HG03095 (cell line): ENCODE data around the gene C7orf33.
"Not testable (repeated sequence)": the region's sequence is repeated elsewhere in the genome, so short reads cannot be mapped to it uniquely, and the experiment has no call there.

ENCODE experiments used
- ATAC-seq: cut with Tn5 transposase; IDR thresholded peaks from one replicate; pipeline ENCODE4 v1.9.1; 2021; ENCODE audit warnings: moderate library complexity; ENCODE audit not compliant: unreplicated experiment

Gene C7orf33

DNA sequence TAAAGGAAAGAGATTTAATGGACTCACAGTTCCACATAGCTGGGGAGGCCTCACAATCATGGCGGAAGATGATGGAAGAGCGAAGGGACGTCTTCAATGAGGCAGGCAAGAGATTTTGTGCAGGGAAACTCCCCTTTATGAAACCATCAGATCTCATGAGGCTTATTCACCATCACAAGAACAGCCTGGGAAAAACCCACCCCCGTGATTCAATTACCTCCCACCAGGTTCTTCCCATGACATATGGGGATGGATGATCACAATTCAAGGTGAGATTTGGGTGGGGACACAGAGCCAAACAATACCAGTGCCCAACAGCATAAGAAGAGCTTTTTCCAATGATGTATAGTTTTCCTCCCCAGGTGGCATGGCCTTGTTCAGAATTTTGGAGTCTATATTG is 11.2 kb upstream of the C7orf33 start:
- no peak for ATAC-seq

DNA sequence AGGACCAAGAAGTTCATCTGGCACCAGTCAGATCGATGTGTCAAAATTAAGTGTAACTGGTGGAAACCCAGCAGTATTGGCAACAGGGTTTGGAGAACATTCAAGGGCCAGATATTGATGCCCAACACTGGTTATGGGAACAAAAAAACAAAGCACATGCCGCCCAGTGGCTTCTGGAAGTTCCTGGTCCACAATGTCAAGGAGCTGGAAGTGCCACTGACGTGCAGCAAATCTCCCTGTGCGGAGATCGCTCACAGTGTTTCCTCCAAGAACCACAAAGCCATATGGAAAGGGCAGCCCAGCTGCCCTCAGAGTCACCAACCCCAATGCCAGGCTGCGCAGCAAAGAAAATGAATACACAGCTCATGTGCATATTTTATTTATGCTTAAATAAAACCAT is 10.1 kb upstream of the C7orf33 start:
- ATAC-seq: no peak

DNA sequence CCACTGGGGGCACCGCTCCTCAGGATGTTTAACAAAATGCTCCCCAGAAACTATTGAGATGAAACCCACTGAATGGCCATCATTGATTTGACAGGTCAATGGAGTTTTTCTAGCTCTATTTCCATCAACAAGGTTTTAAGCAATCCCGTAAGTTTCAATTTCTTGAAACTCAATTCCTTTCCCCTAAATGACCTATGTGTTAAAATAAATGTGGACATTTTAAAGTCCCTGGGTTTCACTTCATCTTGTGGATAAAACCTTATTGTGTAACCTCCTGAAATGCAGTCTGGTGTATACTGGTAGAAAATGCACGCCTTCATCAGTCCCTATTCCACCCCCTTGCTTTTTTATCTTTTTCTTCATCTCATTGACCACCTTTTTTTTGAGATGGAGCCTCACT is 8.9 kb upstream of the C7orf33 start:
- no peak for ATAC-seq

DNA sequence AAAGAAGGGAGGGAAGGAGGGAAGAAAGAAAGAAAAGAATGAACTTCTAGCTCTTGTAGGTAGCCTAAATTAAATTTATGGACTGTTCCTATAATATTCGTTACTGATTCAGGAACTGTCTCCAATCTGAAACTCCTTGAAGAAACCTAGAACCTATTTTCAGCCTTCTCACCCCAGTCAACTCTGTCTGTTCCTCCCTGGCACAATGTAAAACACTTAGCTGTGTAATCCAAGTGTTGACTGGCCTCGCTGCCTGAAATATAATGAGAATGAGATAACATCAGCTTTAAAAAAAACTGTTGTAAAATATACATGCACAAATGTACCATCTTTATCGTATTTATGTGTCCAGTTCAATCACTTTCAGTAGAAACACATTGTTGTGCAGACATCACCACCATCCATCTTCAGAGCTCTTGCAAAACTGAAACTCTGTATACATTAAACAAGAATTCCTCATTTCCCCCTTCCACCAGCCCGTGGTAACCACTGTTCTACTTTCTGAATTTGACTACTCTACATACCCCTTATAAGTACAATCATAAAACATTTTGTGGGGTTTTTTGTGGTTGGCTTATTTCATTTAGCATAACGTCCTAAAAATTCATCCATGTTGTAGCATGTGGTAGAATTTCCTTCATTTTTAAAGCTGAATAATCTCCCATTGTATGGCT is 6.3 kb upstream of the C7orf33 start:
- peak; percentile 98 for ATAC-seq

- ATAC-seq: no peak
Observed at GRCh38 chr7:148585399-148585798, 5.2 kb upstream of the C7orf33 start.

- ATAC-seq: no peak
Observed at GRCh38 chr7:148587076-148587475, 3.5 kb upstream of the C7orf33 start.

GRCh38 chr7:148588168-148588567 is 2.4 kb upstream of the C7orf33 start:
- ATAC-seq: no peak

DNA sequence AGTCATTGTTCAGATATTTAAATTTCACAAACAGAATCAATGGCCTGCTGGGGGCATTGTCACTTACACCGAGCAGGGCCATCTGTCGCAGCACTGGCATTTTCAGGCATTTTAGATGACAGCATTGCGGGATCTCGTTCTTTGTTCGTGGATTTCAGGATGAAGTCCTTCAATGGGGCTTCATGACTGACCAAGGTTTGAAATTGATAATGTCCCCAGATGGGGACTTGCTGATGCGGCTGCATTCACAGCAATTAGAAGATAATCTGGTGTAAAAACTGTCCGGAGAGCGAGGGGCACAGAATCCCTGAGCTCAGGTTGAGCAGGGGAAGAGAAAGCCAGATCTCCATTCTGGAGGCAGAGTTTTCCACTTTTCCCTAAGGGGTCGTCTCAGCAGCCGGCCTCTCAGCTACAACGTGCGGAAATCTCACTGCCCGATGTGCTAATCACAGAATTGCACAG is 1.9 kb upstream of the C7orf33 start:
- ATAC-seq: no peak

GRCh38 chr7:148589640-148590039 is 926 bp upstream of the C7orf33 start:
- no peak for ATAC-seq

- not testable (repeated sequence) for ATAC-seq
Observed at GRCh38 chr7:148596354-148596753, 5.8 kb downstream of the C7orf33 start.

- no peak for ATAC-seq
Observed at GRCh38 chr7:148598351-148598750, 7.8 kb downstream of the C7orf33 start.

GRCh38 chr7:148605350-148605749 is 14.8 kb downstream of the C7orf33 start:
- ATAC-seq: no peak

GRCh38 chr7:148607151-148607661 is 16.6 kb downstream of the C7orf33 start:
- no peak for ATAC-seq

GRCh38 chr7:148609045-148609725 is 18.6 kb downstream of the C7orf33 start:
- no peak for ATAC-seq

DNA sequence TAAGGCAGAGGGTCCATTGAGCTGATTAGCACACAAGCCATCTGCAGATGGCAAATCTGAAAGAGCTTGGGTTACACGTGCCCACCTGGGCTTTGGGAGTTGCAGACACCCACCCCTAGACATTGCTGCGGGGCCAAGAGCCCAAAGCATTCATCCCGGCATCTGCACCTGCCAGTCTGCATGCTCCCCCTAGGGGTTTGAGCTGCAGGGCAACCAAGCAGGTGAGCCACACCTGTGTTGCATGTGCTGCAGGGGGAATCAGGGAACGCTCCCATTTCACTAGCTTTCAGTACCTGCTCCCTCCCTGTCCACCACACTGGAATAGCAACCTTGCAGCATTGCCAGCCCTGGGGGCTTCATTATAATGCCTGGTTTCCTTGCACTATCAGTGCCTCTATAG is 21.1 kb downstream of the C7orf33 start:
- no peak for ATAC-seq

DNA sequence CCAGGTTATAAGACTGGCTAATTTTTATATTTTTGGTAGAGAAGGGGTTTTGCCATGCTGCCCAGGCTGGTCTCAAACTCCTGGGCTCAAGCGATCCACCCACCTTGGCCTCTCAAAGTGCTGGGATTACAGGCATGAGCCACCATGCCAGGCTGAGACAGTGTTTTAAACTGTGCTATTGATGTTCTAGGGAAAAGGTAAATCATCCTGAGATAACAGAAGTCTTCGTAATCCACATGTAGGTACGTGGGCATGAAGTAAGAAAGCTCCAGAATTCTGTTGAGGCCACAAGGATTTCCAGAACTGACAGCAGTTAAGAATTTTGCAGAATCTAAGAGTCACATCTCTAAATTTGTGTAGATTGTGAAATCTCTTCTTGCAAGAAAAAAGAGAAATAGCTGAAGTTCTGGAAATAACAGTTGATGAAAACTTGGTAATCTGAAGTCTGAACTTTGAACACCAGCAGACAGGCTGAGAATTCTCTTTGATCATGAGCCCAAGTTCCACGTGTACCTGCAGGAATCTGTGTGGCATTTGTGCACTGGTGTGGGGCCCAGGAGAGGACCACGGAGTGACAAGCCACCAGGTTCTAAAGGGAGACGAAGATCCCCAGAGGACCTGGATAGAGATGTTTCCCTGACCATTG is 24.6 kb downstream of the C7orf33 start:
- ATAC-seq: no peak

- ATAC-seq: no peak
Observed at GRCh38 chr7:148620749-148621359, 30.3 kb downstream of the C7orf33 start.

- no peak for ATAC-seq
Observed at GRCh38 chr7:148621563-148621962, 31.0 kb downstream of the C7orf33 start.

DNA sequence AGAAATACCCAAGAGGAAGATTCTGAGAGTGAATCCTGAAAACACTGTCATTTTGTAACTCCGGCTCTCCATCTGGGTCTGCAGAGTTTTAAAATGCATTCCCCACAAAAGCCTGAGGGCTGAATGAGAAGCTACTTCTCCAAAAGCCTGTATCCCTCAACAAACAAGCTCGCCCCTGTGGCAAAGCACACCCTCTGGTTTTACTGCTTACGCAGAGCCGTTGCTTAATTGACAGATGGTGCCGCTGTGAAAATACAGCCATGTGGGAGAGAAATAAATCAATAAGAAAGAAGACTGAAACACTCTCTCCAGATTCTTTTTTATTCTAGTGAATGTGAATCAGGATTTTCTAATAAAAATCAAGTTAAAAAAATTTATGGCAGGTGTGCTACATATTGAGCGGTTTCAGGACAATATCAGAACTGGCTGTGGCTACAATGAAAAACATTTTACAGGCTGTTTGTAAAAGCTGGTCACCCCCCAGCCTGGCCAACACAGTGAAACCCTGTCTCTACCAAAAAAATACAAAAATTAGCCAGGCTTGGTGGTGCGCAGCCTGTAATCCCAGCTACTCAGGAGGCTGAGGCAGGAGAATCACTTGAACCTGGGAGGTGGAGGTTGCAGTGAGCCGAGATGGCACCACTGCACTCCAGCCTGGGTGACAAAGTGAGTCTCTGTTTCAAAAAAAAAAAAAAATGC is 32.5 kb downstream of the C7orf33 start:
- ATAC-seq: no peak

- no peak for ATAC-seq
Observed at GRCh38 chr7:148623586-148624282, 33.2 kb downstream of the C7orf33 start.
